ENCODE data around the gene TMEM108.

TMEM108 gene

DNA sequence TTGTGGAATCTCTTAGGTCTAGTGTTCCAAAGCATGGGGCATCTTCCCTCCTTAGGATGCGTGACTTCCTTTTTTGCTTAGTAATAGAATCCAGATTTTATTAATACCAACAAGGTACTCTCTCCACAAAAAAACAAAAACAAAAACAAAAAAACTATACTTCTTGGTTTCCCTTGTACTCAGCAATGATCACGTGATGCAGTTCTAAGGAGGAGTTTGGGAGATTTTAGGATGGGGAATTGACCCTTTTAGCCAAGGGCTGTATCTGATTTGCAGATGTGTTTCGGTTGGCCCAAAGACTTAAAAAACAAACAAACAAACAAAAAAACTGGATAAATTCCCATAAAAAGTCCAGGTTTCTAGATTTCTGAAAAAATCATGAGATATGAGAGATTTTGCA is 12.6 kb upstream of the TMEM108 start:
- peaks cover 6% of the 10 kb centered on the region; the same call in 1 of the 2 replicates for H3K27me3 ChIP-seq (ENCODE audit: insufficient read depth, low read length)
- H2AFZ ChIP-seq (ENCODE audit: low read length, unreplicated experiment) = no peak overlapping the region
- H3K27ac ChIP-seq (ENCODE audit: low read depth, low read length) = no peak overlapping the region
- H3K4me1 ChIP-seq (ENCODE audit: control insufficient read depth, insufficient read depth, low read length, unreplicated experiment) = no peaks in the 10 kb centered on the region
- H3K4me3 ChIP-seq (ENCODE audit: low read depth, low read length) = no peak overlapping the region
- no peaks in the 10 kb centered on the region for H3K36me3 ChIP-seq (ENCODE audit: insufficient read depth, low read length)
- no peaks in the 10 kb centered on the region for H3K79me2 ChIP-seq (ENCODE audit: control insufficient read depth, insufficient read depth, low read length, unreplicated experiment)

DNA sequence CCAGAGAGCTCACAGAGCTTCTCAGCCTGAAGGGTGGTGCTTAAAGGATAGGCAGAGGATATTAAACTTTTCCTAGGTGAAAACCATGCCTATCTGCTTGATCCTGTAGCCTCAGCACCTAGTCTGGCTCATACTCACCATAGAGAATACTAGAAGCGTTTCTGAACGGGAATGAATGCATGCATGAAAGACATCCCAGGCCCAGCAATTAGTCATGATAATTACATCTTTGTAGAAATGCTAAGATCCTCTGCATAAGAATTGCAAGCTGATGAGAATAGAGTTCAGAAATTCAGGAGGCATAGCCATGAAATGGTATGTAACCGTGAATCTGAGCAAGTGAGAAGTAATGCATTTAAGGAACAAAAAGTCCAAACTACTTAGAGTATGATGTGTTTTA is 5.9 kb upstream of the TMEM108 start:
- H3K27ac ChIP-seq (ENCODE audit: low read depth, low read length) = no peak overlapping the region
- no peaks in the 10 kb centered on the region for H3K79me2 ChIP-seq (ENCODE audit: control insufficient read depth, insufficient read depth, low read length, unreplicated experiment)
- H3K36me3 ChIP-seq (ENCODE audit: insufficient read depth, low read length) = no peaks in the 10 kb centered on the region
- H3K4me3 ChIP-seq (ENCODE audit: low read depth, low read length) = no peak overlapping the region
- H2AFZ ChIP-seq (ENCODE audit: low read length, unreplicated experiment) = no peak overlapping the region
- no peaks in the 10 kb centered on the region for H3K4me1 ChIP-seq (ENCODE audit: control insufficient read depth, insufficient read depth, low read length, unreplicated experiment)
- peaks cover 36% of the 10 kb centered on the region for H3K27me3 ChIP-seq (ENCODE audit: insufficient read depth, low read length)

DNA sequence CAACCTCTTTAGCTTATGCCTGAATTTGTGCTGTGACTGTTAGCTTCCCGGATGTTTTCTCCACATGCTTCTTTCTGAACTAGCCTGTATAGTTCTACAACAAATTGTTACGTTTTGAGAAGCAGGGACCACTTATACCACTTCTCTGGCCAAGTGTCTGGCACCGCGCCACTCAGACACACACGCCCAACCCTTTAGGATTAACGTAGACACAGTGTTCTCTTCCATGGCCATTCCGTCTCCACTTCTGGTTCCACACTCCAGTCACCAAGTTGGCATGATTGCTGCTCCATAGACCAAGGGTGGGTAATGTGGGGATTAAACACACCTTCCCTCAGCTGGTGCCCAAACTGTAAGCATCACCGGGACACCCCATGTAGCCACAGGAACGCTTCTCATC is 755 bp upstream of the TMEM108 start:
- Histone ChIP-seq H3K27me3 (ENCODE audit: insufficient read depth, low read length) (peaks cover 62% of the 10 kb centered on the region), H3K79me2 (ENCODE audit: control insufficient read depth, insufficient read depth, low read length, unreplicated experiment) (no peaks in the 10 kb centered on the region), H2AFZ (ENCODE audit: low read length, unreplicated experiment) (no peak overlapping the region), H3K4me1 (ENCODE audit: control insufficient read depth, insufficient read depth, low read length, unreplicated experiment) (no peaks in the 10 kb centered on the region), H3K27ac (ENCODE audit: low read depth, low read length) (no peak overlapping the region), H3K36me3 (ENCODE audit: insufficient read depth, low read length) (no peaks in the 10 kb centered on the region), H3K4me3 (ENCODE audit: low read depth, low read length) (no peak overlapping the region)

DNA sequence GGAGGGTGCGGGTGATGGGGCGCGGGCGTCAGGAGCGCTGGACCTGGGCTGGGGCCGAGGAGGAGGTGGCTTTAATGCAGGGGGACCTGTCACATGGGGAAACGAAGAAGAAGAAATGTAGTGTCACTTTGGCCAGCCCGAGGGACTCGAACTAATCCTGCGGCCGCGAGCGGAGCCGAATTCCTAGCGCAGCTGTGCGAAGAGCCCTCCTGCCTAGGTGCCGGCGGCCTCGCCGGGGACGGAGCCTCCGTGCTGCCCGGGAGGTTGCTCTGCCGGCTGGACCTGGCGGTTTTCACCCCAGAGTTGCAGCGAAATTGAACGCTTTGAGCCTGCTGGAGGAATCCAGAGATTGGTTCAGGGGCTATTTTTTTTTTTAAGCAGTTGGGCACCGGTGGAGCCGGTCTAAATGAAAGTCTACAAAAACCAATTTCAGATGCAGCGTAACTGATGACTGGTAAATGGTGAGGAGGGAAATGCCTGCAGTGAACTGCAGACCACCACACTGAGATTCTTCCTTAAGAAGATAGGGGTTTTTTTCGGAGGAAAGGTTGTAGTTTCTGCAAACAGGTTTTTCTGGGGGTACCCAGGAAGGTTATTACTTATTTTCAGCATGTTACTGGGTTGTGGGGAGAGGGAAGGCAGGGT is 662 bp downstream of the TMEM108 start:
- Histone ChIP-seq H2AFZ (ENCODE audit: low read length, unreplicated experiment) (no peak overlapping the region), H3K36me3 (ENCODE audit: insufficient read depth, low read length) (no peaks in the 10 kb centered on the region), H3K27ac (ENCODE audit: low read depth, low read length) (no peak overlapping the region), H3K4me3 (ENCODE audit: low read depth, low read length) (peak overlapping the region; percentile 61), H3K4me1 (ENCODE audit: control insufficient read depth, insufficient read depth, low read length, unreplicated experiment) (no peaks in the 10 kb centered on the region), H3K27me3 (ENCODE audit: insufficient read depth, low read length) (peaks cover 71% of the 10 kb centered on the region), H3K79me2 (ENCODE audit: control insufficient read depth, insufficient read depth, low read length, unreplicated experiment) (no peaks in the 10 kb centered on the region)

DNA sequence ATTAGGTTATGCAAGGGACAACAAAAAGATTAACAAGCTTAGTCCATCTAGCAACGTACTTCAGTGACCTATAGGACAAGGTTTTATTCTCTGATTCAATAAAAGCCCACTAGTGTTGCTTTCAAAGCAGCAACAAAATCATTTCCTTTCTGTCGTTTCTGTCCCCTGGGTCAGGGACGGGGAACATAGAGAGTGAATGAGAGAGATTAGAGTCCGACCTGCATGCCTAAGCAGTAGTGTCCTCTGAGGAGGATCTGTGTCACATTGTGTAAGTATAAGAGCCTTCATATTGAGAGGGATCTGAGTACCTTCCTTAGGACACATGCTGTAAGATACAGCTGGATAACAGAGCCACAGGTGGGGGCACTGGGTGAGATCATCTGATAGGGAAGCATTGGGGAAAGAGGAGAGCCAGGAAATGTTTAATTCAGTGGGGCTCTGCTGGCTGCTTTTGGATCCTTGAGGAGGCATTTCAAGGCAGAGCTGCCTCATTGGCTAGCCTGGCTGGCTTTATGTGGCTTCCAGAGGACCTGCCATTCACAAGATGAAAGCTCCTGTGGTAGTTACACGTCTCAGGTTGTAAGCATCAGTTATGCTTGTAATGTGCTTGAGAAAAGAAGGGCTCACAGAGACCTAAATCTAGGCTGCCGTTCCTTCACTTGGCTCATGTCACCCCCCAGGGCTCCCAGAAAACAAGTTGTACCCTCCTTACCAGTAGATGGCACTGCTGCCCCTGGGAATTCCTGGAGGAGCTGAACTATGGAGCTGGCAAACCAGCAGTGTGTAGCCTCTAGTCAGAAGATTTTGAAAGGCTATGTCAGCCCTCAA is 2.7 kb downstream of the TMEM108 start:
- Histone ChIP-seq H2AFZ (ENCODE audit: low read length, unreplicated experiment) (no peak overlapping the region), H3K27me3 (ENCODE audit: insufficient read depth, low read length) (peaks cover 71% of the 10 kb centered on the region)

DNA sequence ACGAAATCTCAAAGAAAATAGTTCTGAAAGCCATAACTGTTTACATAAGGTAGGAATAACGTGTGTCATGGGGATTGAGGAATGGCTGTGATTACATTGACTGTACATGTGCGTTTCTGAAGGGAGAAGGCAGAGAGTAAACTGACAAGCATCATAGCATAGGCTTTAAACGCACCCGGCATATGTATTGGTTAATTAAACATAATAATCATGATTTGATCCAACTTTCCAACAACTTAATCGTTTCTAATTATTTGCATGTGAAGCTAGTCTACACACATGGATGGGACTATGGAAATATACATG is 3.3 kb downstream of the TMEM108 start:
- H3K79me2 ChIP-seq (ENCODE audit: control insufficient read depth, insufficient read depth, low read length, unreplicated experiment) = no peaks in the 10 kb centered on the region
- H3K4me3 ChIP-seq (ENCODE audit: low read depth, low read length) = no peak overlapping the region
- no peak overlapping the region for H2AFZ ChIP-seq (ENCODE audit: low read length, unreplicated experiment)
- H3K27me3 ChIP-seq (ENCODE audit: insufficient read depth, low read length) = peaks cover 68% of the 10 kb centered on the region
- H3K27ac ChIP-seq (ENCODE audit: low read depth, low read length) = no peak overlapping the region
- H3K36me3 ChIP-seq (ENCODE audit: insufficient read depth, low read length) = no peaks in the 10 kb centered on the region
- no peaks in the 10 kb centered on the region for H3K4me1 ChIP-seq (ENCODE audit: control insufficient read depth, insufficient read depth, low read length, unreplicated experiment)

More for the DNA sequence above, 2.7 kb downstream of the TMEM108 start:
- no peaks in the 10 kb centered on the region for H3K4me1 ChIP-seq (ENCODE audit: control insufficient read depth, insufficient read depth, low read length, unreplicated experiment)
- H3K36me3 ChIP-seq (ENCODE audit: insufficient read depth, low read length) = no peaks in the 10 kb centered on the region
- H3K4me3 ChIP-seq (ENCODE audit: low read depth, low read length) = no peak overlapping the region
- H3K27ac ChIP-seq (ENCODE audit: low read depth, low read length) = no peak overlapping the region
- H3K79me2 ChIP-seq (ENCODE audit: control insufficient read depth, insufficient read depth, low read length, unreplicated experiment) = no peaks in the 10 kb centered on the region

DNA sequence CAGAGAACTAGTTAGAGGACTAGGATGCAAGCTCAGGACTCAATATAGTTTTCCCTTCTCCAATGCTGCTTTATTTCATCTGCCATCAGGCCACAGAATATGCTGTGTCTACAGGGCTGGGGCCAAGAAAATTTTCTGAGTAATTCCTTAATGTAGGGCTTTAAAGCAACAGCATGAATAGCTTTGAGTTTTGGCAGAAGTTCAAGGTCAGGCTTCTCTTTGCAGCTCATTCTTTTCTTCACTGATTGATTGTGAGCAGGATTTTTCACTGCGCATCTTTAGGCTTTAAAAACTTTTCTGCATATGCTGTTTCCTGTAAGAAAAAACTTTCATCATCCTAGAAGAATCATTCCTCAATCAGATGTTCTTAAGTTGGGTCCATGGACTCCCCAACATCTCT is 4.6 kb downstream of the TMEM108 start:
- H3K4me3 ChIP-seq (ENCODE audit: low read depth, low read length) = no peak overlapping the region
- H3K79me2 ChIP-seq (ENCODE audit: control insufficient read depth, insufficient read depth, low read length, unreplicated experiment) = no peaks in the 10 kb centered on the region
- no peaks in the 10 kb centered on the region for H3K4me1 ChIP-seq (ENCODE audit: control insufficient read depth, insufficient read depth, low read length, unreplicated experiment)
- H3K36me3 ChIP-seq (ENCODE audit: insufficient read depth, low read length) = no peaks in the 10 kb centered on the region
- peaks cover 64% of the 10 kb centered on the region for H3K27me3 ChIP-seq (ENCODE audit: insufficient read depth, low read length)
- H3K27ac ChIP-seq (ENCODE audit: low read depth, low read length) = no peak overlapping the region
- no peak overlapping the region for H2AFZ ChIP-seq (ENCODE audit: low read length, unreplicated experiment)

DNA sequence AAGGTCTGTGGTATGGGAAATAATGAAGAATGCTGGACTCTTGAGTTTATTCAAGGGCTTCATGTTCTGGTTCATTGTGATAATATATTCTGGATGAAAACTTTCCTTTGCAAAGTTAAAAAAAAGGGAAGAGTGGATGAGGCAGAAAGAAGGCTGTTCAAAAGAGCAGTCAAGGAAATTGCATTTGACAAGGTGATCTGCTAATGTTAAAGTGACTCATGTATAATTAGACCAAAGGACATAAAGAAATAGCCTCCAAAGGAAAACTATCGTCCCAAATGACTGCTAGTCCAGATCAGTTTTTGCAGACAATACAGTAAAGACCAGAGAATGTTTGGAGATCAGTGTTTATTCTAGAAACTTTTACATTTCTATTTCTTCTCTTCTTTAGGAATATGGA is 9.8 kb downstream of the TMEM108 start:
- H3K79me2 ChIP-seq (ENCODE audit: control insufficient read depth, insufficient read depth, low read length, unreplicated experiment) = no peaks in the 10 kb centered on the region

DNA sequence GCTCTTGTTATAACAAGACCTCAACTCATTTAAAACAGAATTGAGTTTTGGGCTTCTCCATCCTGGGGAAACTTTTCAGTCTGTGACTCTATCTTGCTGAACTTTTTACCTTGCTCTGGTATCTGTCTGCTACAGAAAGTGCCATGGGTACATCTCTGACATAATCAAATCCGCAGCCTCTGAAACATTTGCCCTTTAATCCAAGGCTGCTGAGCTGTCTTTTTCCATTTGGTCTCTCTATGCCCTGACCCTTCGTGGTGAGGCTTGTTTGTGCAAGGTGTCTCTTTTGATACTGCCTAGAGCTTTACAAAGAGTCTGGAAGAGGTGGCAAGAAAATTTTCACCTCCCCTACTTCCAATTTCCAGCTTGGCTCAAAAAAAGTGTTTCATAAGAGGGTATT is 11.3 kb downstream of the TMEM108 start:
- Histone ChIP-seq H3K4me1 (ENCODE audit: control insufficient read depth, insufficient read depth, low read length, unreplicated experiment) (no peaks in the 10 kb centered on the region), H2AFZ (ENCODE audit: low read length, unreplicated experiment) (no peak overlapping the region), H3K4me3 (ENCODE audit: low read depth, low read length) (no peak overlapping the region), H3K36me3 (ENCODE audit: insufficient read depth, low read length) (no peaks in the 10 kb centered on the region), H3K79me2 (ENCODE audit: control insufficient read depth, insufficient read depth, low read length, unreplicated experiment) (no peaks in the 10 kb centered on the region), H3K27me3 (ENCODE audit: insufficient read depth, low read length) (peaks cover 31% of the 10 kb centered on the region), H3K27ac (ENCODE audit: low read depth, low read length) (no peak overlapping the region)

More for the DNA sequence above, 9.8 kb downstream of the TMEM108 start:
- H2AFZ ChIP-seq (ENCODE audit: low read length, unreplicated experiment) = no peak overlapping the region
- peaks cover 43% of the 10 kb centered on the region for H3K27me3 ChIP-seq (ENCODE audit: insufficient read depth, low read length)
- H3K27ac ChIP-seq (ENCODE audit: low read depth, low read length) = no peak overlapping the region
- H3K4me3 ChIP-seq (ENCODE audit: low read depth, low read length) = peak overlapping the region; percentile 39; the same call in 1 of the 2 replicates
- no peaks in the 10 kb centered on the region for H3K4me1 ChIP-seq (ENCODE audit: control insufficient read depth, insufficient read depth, low read length, unreplicated experiment)
- H3K36me3 ChIP-seq (ENCODE audit: insufficient read depth, low read length) = no peaks in the 10 kb centered on the region

DNA sequence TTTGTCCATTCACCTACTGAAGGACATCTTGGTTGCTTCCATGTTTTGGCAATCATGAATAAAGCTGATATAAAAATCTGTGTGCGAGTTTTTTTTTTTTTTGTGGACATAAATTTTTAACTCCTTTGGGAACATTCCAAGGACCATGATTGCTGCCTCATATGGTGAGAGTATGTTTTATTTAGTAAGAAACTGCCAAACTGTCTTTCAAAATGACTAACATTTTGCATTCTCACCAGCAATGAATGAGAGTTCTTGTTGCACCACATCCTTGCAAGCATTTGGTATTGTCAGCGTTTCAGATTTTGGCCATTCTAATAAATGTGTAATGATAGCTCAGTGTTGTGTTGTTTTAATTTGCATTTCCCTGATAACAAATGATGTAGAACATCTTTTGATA is 12.7 kb downstream of the TMEM108 start:
- no peak overlapping the region for H3K27ac ChIP-seq (ENCODE audit: low read depth, low read length)
- no peaks in the 10 kb centered on the region for H3K79me2 ChIP-seq (ENCODE audit: control insufficient read depth, insufficient read depth, low read length, unreplicated experiment)
- no peaks in the 10 kb centered on the region for H3K4me1 ChIP-seq (ENCODE audit: control insufficient read depth, insufficient read depth, low read length, unreplicated experiment)
- no peak overlapping the region for H2AFZ ChIP-seq (ENCODE audit: low read length, unreplicated experiment)
- H3K27me3 ChIP-seq (ENCODE audit: insufficient read depth, low read length) = peaks cover 22% of the 10 kb centered on the region
- no peaks in the 10 kb centered on the region for H3K36me3 ChIP-seq (ENCODE audit: insufficient read depth, low read length)
- no peak overlapping the region for H3K4me3 ChIP-seq (ENCODE audit: low read depth, low read length)

DNA sequence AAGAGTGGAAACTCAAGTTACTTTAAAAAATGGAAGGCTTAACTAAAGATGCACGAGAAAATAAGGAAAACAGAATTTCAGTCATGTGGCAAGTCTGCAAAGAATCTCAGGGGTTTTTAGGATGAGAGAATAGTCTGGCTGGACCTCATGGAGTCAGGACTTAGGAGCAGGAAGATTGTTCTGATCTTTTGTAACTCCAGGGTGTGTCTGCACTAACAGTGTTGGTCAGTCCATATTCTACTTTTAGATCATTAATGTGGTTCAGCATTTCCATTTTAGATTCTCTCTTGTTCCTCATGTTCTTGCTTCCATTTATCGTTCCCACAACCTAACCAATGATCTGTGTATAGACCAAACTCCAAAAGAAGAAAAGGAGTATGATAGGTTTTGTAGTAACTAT is 15.3 kb downstream of the TMEM108 start:
- H3K36me3 ChIP-seq (ENCODE audit: insufficient read depth, low read length) = no peaks in the 10 kb centered on the region
- no peak overlapping the region for H3K27ac ChIP-seq (ENCODE audit: low read depth, low read length)
- H3K79me2 ChIP-seq (ENCODE audit: control insufficient read depth, insufficient read depth, low read length, unreplicated experiment) = no peaks in the 10 kb centered on the region
- H3K4me3 ChIP-seq (ENCODE audit: low read depth, low read length) = no peak overlapping the region
- H3K4me1 ChIP-seq (ENCODE audit: control insufficient read depth, insufficient read depth, low read length, unreplicated experiment) = no peaks in the 10 kb centered on the region
- H2AFZ ChIP-seq (ENCODE audit: low read length, unreplicated experiment) = no peak overlapping the region
- H3K27me3 ChIP-seq (ENCODE audit: insufficient read depth, low read length) = peaks cover 4% of the 10 kb centered on the region; the same call in 1 of the 2 replicates
